Muscle of arm (tissue), 12 donors: Measurements from ENCODE around the gene KCNE4. TPM values are rescaled to one million over a fixed set of nuclear protein-coding genes. Genes with fewer than 3 reads are reported as not detected.

Source experiments
- polyA plus RNA-seq, 12 donors: library from polyadenylated mRNA; unstranded; fragments of 120-200 nt; gene quantifications; one replicate each; pipeline ENCODE4 v1.2.1, GENCODE V29; 2013; ENCODE audit not compliant: insufficient read length in 12 of 12

Gene KCNE4
- polyA plus RNA-seq, 12 donors: 3.1 to 5.8 (median 4.4) TPM; not detected in 1

Other genes with a start within 250 kb of the KCNE4 start
- 100 to 1,000 TPM in 1 of 12 donors, 10 to 100 TPM in 11; 35.5 to 122 (median 46.7) TPM for gene ACSL3, start 191.2 kb upstream of the KCNE4 start, polyA plus RNA-seq